ENCODE results near the gene GALNT10. TPM values are rescaled to one million over a fixed set of nuclear protein-coding genes. Genes with fewer than 3 reads are reported as not detected.

GALNT10 gene
- total RNA-seq, 1 donor from 2014 or later, result 93.8 TPM

- no peak overlapping the region for H3K4me3 ChIP-seq
- H3K4me1 ChIP-seq, result peaks cover 33% of the 10 kb centered on the region
- H3K36me3 ChIP-seq, result peaks cover 4% of the 10 kb centered on the region
- H3K27me3 ChIP-seq, result no peaks in the 10 kb centered on the region
- no peak for DNase-seq
- no peak overlapping the region for H3K27ac ChIP-seq
- ATAC-seq, result no peak
- H3K9me3 ChIP-seq, result no peaks in the 10 kb centered on the region
- TF ChIP-seq CTCF (IDR thresholded peaks at IDR 0.05), result no peak
- intact Hi-C loops (cut with DNase I), result no loop called here
These were observed 179.6 kb downstream of the GALNT10 start for GRCh38 chr5:154370119-154370518.

- Histone ChIP-seq H3K4me1 (peaks cover 32% of the 10 kb centered on the region), H3K4me3 (no peak overlapping the region), H3K9me3 (no peaks in the 10 kb centered on the region), H3K27me3 (no peaks in the 10 kb centered on the region), H3K36me3 (peaks cover 4% of the 10 kb centered on the region), H3K27ac (no peak overlapping the region)
- intact Hi-C loops (cut with DNase I), result no loop called here
- ATAC-seq (peak; percentile 11), DNase-seq (no peak)
- TF ChIP-seq CTCF (IDR thresholded peaks at IDR 0.05), result no peak
These were observed 180.3 kb downstream of the GALNT10 start for GRCh38 chr5:154370813-154371212.

GRCh38 chr5:154371687-154372086 lies 181.2 kb downstream of the GALNT10 start:
- no peaks in the 10 kb centered on the region for H3K27me3 ChIP-seq
- no peak overlapping the region for H3K27ac ChIP-seq
- intact Hi-C loops (cut with DNase I), result no loop called here
- ATAC-seq (peak; percentile 73), DNase-seq (no peak)
- peaks cover 5% of the 10 kb centered on the region for H3K36me3 ChIP-seq
- no peak for TF ChIP-seq CTCF (IDR thresholded peaks at IDR 0.05)
- H3K4me3 ChIP-seq, result no peak overlapping the region
- H3K4me1 ChIP-seq, result peaks cover 32% of the 10 kb centered on the region
- no peaks in the 10 kb centered on the region for H3K9me3 ChIP-seq

- no peak overlapping the region for H3K27ac ChIP-seq
- no peaks in the 10 kb centered on the region for H3K27me3 ChIP-seq
- H3K4me3 ChIP-seq, result no peak overlapping the region
- peaks cover 30% of the 10 kb centered on the region for H3K4me1 ChIP-seq
- DNase-seq, result no peak
- no peaks in the 10 kb centered on the region for H3K9me3 ChIP-seq
- TF ChIP-seq CTCF (IDR thresholded peaks at IDR 0.05), result no peak
- intact Hi-C loops (cut with DNase I), result no loop called here
- ATAC-seq, result no peak
- H3K36me3 ChIP-seq, result peaks cover 14% of the 10 kb centered on the region
These were observed 182.1 kb downstream of the GALNT10 start for GRCh38 chr5:154372661-154373060.

- ATAC-seq, result no peak
These were observed 182.8 kb downstream of the GALNT10 start for GRCh38 chr5:154373326-154373725.

More at GRCh38 chr5:154373326-154373725, 182.8 kb downstream of the GALNT10 start:
- no peak for DNase-seq
- intact Hi-C loops (cut with DNase I), result no loop called here
- Histone ChIP-seq H3K27me3 (no peaks in the 10 kb centered on the region), H3K9me3 (no peaks in the 10 kb centered on the region), H3K27ac (no peak overlapping the region), H3K4me1 (peaks cover 25% of the 10 kb centered on the region), H3K36me3 (peaks cover 21% of the 10 kb centered on the region), H3K4me3 (no peak overlapping the region)
- TF ChIP-seq CTCF (IDR thresholded peaks at IDR 0.05), result no peak

Data from upper lobe of right lung (tissue), 1 donor.